Subcutaneous abdominal adipose tissue (tissue), 5 donors: ENCODE results near the gene KDM4B.

Experiments
- H3K27ac ChIP-seq: one replicate; pipeline ENCODE4 v1.7.0; 2013; ENCODE audit warnings: low read depth, mild to moderate bottlenecking, inconsistent platforms, low read length, moderate library complexity
- H3K27me3 ChIP-seq, 5 donors: one replicate each; pipeline ENCODE4 v1.7.0; 2013; ENCODE audit warnings: low read length in 5 of 5, inconsistent platforms in 1 of 5; ENCODE audit not compliant: control insufficient read depth in 5 of 5, insufficient read depth in 4 of 5
- H3K36me3 ChIP-seq, 5 donors: one replicate each; pipeline ENCODE4 v1.7.0; 2013; ENCODE audit warnings: low read length in 5 of 5; ENCODE audit not compliant: control insufficient read depth in 5 of 5, insufficient read depth in 5 of 5
- H3K4me1 ChIP-seq, 5 donors: one replicate each; pipeline ENCODE4 v1.7.0; 2013; ENCODE audit warnings: low read length in 5 of 5, mild to moderate bottlenecking in 3 of 5, moderate library complexity in 1 of 5; ENCODE audit not compliant: control insufficient read depth in 5 of 5, insufficient read depth in 5 of 5
- H3K4me3 ChIP-seq, 5 donors: one replicate each; pipeline ENCODE4 v1.7.0; 2013; ENCODE audit warnings: low read length in 5 of 5, low read depth in 1 of 5
- H3K9ac ChIP-seq, 5 donors: one replicate each; pipeline ENCODE4 v1.7.0; 2013; ENCODE audit warnings: low read length in 5 of 5, mild to moderate bottlenecking in 4 of 5, moderate library complexity in 3 of 5
- H3K9me3 ChIP-seq, 5 donors: one replicate each; pipeline ENCODE4 v1.7.0; 2013; ENCODE audit warnings: low read length in 5 of 5; ENCODE audit not compliant: control insufficient read depth in 5 of 5
- donor health status: healthy.
- donor health status: healthy.
- donor health status: healthy.
- donor health status: healthy.
- donor health status: healthy.

Gene KDM4B

GRCh38 chr19:5072115-5072514, 103.2 kb downstream of the KDM4B start:
- no peak overlapping the region for H3K27ac ChIP-seq
- H3K9ac ChIP-seq: no peak overlapping the region
- peaks cover 0 to 22% (median 13%) of the 10 kb centered on the region in 5 donors for H3K4me1 ChIP-seq
- H3K9me3 ChIP-seq: no peaks in the 10 kb centered on the region
- H3K27me3 ChIP-seq: no peaks in the 10 kb centered on the region
- H3K4me3 ChIP-seq: no peak overlapping the region
- peaks cover 0 to 41% (median 24%) of the 10 kb centered on the region in 5 donors for H3K36me3 ChIP-seq

GRCh38 chr19:5073153-5073844, 104.4 kb downstream of the KDM4B start:
- no peaks in the 10 kb centered on the region for H3K9me3 ChIP-seq
- H3K27me3 ChIP-seq: no peaks in the 10 kb centered on the region
- peaks cover 0 to 50% (median 35%) of the 10 kb centered on the region in 5 donors for H3K36me3 ChIP-seq

GRCh38 chr19:5074407-5074806, 105.5 kb downstream of the KDM4B start:
- Histone ChIP-seq H3K36me3 (peaks cover 0 to 60% (median 46%) of the 10 kb centered on the region in 5 donors), H3K27ac (no peak overlapping the region), H3K27me3 (no peaks in the 10 kb centered on the region), H3K9me3 (no peaks in the 10 kb centered on the region), H3K4me3 (no peak overlapping the region), H3K4me1 (peaks cover 0 to 22% (median 13%) of the 10 kb centered on the region in 5 donors), H3K9ac (no peak overlapping the region)

More at GRCh38 chr19:5073153-5073844, 104.4 kb downstream of the KDM4B start:
- Histone ChIP-seq H3K9ac (no peak overlapping the region), H3K4me1 (peaks cover 0 to 22% (median 13%) of the 10 kb centered on the region in 5 donors), H3K4me3 (no peak overlapping the region), H3K27ac (no peak overlapping the region)

- no peak overlapping the region for H3K9ac ChIP-seq
Observed at GRCh38 chr19:5074830-5075394, 106.0 kb downstream of the KDM4B start.

GRCh38 chr19:5075597-5075996, 106.7 kb downstream of the KDM4B start:
- Histone ChIP-seq H3K27me3 (no peaks in the 10 kb centered on the region), H3K36me3 (peaks cover 0 to 67% (median 58%) of the 10 kb centered on the region in 5 donors), H3K9ac (no peak overlapping the region), H3K9me3 (no peaks in the 10 kb centered on the region), H3K4me3 (no peak overlapping the region), H3K4me1 (peaks cover 0 to 22% (median 13%) of the 10 kb centered on the region in 5 donors), H3K27ac (no peak overlapping the region)

More at GRCh38 chr19:5074830-5075394, 106.0 kb downstream of the KDM4B start:
- no peak overlapping the region for H3K4me3 ChIP-seq
- H3K9me3 ChIP-seq: no peaks in the 10 kb centered on the region
- H3K27me3 ChIP-seq: no peaks in the 10 kb centered on the region
- H3K4me1 ChIP-seq: peaks cover 0 to 22% (median 13%) of the 10 kb centered on the region in 5 donors
- H3K27ac ChIP-seq: no peak overlapping the region
- H3K36me3 ChIP-seq: peaks cover 0 to 63% (median 51%) of the 10 kb centered on the region in 5 donors

GRCh38 chr19:5076440-5077208, 107.7 kb downstream of the KDM4B start:
- Histone ChIP-seq H3K36me3 (peaks cover 0 to 67% (median 60%) of the 10 kb centered on the region in 5 donors), H3K27me3 (no peaks in the 10 kb centered on the region), H3K4me1 (peaks cover 0 to 19% (median 8%) of the 10 kb centered on the region in 5 donors), H3K9me3 (no peaks in the 10 kb centered on the region), H3K27ac (no peak overlapping the region), H3K4me3 (no peak overlapping the region), H3K9ac (no peak overlapping the region)

GRCh38 chr19:5077209-5077515, 108.2 kb downstream of the KDM4B start:
- Histone ChIP-seq H3K36me3 (peaks cover 0 to 73% (median 65%) of the 10 kb centered on the region in 5 donors), H3K27ac (no peak overlapping the region), H3K9ac (no peak overlapping the region), H3K4me3 (no peak overlapping the region), H3K9me3 (no peaks in the 10 kb centered on the region), H3K27me3 (no peaks in the 10 kb centered on the region), H3K4me1 (peaks cover 0 to 13% (median 3%) of the 10 kb centered on the region in 5 donors)

- Histone ChIP-seq H3K27ac (no peak overlapping the region), H3K4me3 (no peak overlapping the region), H3K9ac (no peak overlapping the region), H3K4me1 (peaks cover 0 to 13% (median 5%) of the 10 kb centered on the region in 5 donors), H3K36me3 (peaks cover 0 to 77% (median 69%) of the 10 kb centered on the region in 5 donors), H3K27me3 (no peaks in the 10 kb centered on the region), H3K9me3 (no peaks in the 10 kb centered on the region)
Observed at GRCh38 chr19:5078182-5078581, 109.3 kb downstream of the KDM4B start.

- Histone ChIP-seq H3K9ac (no peak overlapping the region), H3K27me3 (no peaks in the 10 kb centered on the region)
Observed at GRCh38 chr19:5078666-5079065, 109.8 kb downstream of the KDM4B start.

More at GRCh38 chr19:5078666-5079065, 109.8 kb downstream of the KDM4B start:
- Histone ChIP-seq H3K27ac (no peak overlapping the region), H3K36me3 (peaks cover 0 to 78% (median 73%) of the 10 kb centered on the region in 5 donors), H3K4me3 (no peak overlapping the region), H3K9me3 (no peaks in the 10 kb centered on the region), H3K4me1 (peaks cover 0 to 16% (median 10%) of the 10 kb centered on the region in 5 donors)
